IPS DF 4.7 (cell line): ENCODE results near the gene CEP170.

Experiments
- DNase-seq: peaks from one replicate; pipeline ENCODE4 v3.0.0-alpha.2; 2013; ENCODE audit warnings: low spot score; ENCODE audit errors: extremely low read depth

Gene CEP170

DNA sequence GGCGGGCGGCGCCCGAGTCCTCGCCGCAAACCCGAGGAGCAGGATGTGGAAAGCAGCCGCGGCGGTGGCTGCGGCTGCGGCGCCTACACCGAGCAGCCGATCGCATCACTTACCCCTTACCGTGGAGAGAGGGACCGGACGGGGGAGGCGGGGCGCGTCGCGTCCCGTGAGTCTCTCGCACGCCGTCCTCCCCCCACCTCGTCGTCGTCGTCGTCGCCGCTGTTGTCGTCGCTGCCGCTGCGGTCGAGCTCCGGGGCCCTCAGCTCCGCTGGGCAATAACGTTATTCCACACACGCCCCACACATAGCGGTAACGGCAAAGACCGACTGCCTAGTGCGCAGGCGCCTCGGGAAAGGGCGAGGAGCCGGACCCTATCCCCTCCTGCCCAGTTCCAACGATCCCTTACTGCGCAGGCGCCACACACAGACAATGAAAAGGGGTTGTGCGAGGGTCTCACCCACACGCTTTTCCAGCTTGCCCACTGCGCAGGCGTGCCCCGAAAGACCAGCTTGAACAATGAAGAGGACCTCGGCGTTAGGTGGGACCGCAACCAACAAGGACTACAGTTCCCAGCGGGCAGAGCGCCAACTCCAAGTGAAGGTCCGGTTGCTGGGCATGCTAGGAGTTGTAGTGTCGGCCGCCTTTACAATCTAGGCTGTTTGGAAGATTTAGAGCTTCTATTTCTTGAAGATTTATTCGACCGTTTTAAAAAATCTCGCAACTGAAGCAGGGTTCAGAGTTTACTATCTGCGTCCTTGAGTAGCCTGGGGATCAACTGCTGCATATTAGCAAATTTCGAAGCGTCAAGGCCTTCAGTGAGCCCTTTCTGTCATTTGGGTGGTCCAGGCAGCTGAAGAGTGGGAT lies at the start of gene CEP170:
Gene CEP170, minus strand, starts transcription at position 355 of the 864 bp plus-strand sequence. CDS start 30,001 bp downstream, outside the sequence.
- DNase-seq = peak; percentile 96

DNA sequence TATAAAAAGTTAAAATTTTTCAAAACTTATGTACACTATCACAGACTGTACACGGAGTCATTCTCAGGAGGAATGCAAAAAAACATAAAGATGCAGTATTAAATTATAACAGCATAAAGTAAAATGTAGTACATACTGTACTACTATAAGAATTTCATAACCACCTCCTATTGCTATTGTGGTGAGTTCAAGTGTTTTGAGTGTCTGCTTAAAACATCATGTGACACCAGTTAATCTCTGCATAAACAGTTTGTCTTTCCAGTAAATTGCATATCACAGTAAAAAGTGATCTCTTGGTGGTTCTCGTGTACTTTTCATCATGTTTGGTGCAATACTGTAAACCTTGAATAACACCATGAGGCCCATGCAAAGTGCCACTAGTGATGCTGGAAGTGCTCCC lies 46.0 kb upstream of the CEP170 start:
- DNase-seq = no peak

DNA sequence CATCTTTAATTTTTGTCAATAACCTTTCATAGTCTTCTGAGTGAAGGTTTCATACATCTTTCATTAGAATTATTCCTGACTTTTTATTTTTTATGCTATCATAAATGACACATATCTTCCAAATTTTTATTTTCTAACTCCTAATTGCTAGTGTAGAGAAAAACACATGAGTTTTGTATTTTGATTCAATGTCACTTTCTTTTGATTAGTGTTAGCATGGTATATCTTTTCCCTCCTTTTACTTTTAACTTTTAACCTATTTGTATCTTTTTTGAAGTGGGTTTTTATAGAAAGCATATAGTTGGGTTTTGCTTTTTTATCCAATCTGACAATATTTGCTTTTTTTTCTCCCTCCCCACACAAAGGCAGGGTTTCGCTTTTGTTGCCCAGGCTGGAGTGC lies 44.0 kb upstream of the CEP170 start:
- no peak for DNase-seq

DNA sequence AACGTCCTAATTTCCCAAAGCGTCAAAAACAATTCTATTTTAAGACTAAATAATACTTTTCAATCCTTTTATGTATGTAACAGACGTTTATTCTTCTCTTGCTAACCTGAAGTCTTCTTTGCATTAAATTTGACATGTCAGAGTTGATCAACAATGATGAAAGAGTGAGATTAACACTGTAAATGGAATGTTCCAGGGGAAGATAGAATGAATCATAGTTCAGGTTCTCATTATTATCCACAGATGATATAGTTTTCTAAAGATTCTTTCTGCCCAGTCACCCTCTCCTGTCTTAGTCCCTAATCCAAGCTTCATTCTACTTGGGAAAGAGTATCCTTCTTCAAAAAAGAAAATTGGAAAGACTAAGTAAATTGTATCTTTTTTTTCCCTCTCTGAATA lies 39.6 kb upstream of the CEP170 start:
- DNase-seq = no peak

DNA sequence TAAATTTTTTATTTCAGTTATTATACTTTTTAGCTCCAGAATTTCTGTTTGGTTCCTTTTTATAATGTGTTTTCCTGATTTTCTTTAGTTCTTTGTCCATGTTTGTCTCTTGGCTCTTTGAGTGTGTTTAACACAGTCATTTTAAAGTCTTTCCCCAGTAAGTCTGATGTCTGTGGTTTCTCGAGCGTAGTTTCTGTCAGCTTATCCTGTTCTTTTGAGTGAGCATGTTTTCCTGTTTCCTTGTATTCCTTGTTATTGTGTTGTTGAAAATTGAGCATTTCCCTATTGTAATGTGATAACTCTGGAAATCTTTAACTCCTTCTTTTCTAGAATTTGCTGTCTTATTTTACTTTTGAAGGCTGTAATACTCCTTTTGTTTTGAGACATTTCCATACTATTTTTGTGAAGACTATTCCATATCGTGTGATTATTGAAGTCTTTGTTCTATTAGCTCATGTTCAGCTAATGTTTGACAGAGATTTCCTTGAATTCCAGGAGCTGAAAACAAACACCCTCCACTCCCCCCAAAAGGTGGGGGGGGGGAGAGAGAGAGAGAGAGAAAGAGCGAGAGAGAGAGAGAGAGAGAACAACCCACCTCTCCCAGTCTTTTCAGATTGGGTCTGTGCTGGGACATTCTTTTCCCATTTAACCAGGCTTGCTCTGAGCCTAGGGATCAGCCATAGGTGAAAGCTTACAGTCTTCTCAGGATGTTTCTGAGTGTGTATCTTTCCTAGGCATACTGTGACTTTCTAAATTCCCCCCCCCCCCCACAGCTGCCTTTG lies 39.1 kb upstream of the CEP170 start:
- DNase-seq = no peak

DNA sequence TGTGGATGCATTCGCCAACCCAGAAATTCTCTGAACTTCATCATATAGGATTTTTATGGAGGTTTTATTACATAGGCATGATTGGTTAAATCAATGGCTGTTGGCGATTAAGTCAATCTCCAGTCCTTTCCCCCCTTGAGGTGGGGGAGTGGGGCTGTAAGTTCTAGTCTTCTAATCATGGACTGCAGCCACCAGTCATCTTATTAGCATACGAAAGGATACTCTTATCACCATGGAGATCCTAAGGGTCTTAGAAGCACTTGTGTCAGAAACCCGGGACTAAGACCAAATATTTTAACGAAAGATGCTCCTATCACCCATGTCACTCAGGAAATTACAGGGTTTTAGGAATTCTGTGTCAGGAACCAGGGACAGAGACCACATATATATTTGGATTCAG lies 37.0 kb upstream of the CEP170 start:
- DNase-seq = no peak

DNA sequence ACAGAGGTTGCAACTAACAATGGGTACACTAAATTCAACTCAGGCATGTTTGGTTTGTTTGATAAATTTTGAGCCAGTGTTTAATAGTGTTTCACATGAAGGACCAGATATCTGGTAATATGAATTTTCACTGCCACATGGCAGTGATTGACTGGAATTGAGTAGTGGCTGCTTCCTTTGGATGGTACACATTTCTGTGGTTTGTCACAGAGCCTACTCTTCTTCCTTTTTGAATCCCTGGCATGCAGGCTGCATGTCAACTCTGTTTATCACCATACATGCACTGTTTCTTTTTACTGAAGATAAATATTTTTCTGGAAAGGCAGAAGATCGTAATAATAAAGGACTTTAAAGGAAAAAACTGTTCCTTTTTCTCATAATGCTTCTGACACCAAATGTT lies 36.2 kb upstream of the CEP170 start:
- DNase-seq = no peak

DNA sequence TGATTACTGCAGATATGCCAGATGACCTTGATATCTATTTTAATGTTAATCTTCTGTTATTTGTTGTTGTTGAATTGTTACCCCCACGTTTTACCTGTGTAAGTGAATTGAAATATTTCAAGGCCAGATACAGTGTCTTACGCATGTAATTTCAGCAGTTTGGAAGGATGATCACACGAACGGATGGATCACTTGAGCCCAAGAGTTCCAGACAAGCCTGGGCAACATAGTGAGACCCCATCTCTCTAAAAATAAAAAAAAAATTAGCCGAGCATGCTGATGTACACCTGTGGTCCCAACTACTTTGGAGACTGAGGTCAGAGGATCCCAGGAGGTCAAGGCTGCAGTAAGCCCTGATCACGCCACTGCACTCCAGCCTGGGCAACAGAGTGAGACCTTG lies 33.0 kb upstream of the CEP170 start:
- no peak for DNase-seq

DNA sequence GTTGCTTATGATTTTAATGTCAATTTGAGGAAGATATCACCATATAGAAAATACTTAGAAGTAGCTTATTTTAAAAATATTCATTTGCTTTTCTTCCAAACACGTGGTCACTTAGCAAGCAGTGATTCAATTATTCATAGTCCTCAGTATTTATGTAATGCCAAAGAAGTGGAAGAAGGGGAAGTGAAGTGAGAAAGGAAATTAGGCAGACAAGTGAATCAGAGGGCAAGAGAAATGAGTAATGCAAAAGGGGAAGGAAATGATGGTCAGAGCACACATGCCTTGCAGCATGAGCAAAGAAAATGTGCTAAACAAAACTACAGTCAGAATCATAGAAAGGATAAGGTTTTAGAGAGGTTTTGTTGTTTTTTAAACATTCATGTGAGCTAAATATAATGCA lies 32.6 kb upstream of the CEP170 start:
- no peak for DNase-seq

DNA sequence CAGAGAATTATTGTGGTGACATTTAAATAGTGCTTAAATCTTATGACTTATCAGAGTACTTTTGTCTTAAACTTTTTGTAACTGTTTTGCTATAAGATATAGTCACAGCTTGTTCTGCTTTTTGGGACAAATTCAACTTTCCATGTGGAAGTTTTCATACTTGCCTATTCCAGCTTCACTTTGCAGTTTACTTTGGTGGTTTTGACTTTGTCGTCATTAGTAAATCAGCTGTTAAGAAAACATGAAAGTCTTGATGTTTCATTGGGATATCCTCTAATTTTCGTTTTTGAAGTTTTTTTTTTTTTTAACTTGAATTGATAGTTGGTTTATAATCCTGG lies 32.0 kb upstream of the CEP170 start:
- no peak for DNase-seq

DNA sequence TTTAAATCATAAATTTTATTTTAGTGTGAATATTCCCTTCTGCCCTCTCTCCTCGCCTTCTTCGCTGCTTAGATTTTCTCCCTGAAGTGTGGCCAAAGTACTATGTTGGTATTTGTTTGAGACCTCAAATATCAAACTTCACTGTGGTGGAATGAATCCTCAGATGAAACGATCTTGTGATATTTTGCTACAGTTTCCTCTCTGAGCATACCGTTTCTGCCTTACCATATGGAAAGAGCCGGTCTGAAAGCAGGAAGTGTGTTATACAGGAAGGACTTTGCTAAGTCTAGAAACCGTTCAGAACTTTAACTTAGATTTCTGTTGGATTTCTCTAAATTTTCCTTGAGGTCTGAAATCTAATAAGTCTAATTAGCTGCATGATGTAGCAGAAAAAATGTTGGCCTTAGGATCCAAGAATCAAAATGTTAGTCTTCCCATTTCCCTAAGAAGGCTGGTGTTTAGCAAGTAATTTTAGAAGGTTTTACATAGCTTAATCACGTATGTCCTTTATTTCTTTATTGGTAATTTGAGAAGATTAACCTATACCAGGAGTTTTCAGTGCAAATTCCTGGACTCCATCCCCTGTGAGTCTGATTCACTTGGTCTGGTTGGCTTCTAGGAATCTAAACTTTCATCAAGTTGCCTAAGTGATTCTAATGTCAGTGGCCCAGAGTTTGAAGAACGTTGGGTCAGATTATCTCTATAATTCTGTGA lies 31.5 kb upstream of the CEP170 start:
- no peak for DNase-seq

DNA sequence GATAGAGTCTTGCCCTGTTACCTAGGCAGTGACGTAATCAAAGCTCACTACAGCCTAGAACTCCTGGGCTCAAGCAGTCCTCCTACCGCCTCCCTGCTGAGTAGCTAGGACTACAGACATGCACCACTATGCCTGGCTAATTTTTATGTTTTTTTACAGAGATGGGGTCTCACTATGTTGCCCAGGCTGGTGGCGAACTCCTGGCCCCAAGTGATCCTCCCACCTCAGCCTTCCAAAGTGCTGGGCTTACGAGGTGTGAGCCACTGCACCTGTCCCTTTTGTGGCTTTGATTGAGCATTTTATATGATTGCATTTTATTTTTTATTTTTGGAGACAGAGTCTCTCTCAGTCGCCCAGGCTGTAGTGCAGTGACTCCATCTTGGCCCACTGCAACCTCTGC lies 26.6 kb upstream of the CEP170 start:
- no peak for DNase-seq

DNA sequence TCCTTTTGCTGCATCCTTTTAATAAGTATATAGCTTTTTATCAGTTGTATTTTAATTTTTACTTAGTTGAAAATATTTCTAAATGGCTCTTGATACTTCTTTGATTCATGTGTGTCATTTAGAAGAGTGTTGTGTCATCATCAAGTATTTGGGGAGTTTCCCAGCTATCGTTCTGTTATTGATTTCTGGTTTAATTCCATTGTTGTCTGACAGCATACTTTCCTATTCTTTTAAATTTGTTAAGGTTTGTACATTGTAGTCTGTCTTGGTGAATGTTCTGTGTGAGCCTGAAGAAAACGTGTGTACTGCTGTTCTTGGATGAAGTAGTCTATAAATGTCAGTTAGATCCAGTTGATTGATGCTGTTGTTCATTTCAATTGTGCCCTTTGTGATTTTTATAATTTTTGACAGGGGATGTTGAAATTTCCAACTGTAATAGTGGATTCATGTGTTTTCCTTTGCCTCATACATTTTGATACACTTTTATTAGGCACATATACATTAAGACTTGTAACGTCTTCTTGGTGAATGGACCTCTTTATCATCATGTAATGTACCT lies 25.6 kb upstream of the CEP170 start:
- no peak for DNase-seq

DNA sequence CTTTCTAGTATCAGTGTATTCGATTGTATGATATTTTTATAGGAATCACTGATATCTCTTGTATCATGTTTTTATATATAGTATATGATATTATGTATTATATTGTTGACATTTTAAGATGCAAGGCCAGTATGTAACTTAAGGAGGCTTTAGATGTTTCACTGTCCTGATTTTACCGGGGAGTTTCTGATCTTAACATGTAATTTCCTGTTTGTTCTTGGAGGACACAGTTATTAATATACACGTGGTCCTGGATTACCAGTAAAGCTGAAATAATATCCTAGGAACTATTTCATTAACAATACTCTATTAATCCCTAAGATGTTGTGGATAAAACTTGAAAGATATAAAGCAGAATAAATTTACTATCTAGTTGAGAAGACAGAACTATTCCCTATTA lies 20.2 kb upstream of the CEP170 start:
- DNase-seq = no peak

DNA sequence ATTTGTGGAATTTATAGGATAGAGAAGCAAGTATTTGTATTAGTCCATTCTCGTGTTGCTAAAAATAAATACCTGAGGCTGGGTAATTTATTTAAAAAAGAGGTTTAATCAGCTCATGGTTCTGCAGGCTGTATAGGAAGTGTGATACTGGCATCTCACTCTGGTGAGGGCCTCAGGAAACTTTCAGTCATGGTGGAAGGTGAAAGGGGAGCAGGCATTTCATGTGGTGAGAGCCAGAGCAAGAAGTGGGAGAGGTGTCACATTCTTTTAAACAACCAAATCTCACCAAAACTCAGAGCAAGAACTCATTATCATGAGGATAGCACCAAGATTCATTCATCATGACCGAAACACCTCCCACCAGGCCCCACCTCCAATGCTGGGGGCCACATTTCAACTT lies 18.9 kb upstream of the CEP170 start:
- DNase-seq = no peak

DNA sequence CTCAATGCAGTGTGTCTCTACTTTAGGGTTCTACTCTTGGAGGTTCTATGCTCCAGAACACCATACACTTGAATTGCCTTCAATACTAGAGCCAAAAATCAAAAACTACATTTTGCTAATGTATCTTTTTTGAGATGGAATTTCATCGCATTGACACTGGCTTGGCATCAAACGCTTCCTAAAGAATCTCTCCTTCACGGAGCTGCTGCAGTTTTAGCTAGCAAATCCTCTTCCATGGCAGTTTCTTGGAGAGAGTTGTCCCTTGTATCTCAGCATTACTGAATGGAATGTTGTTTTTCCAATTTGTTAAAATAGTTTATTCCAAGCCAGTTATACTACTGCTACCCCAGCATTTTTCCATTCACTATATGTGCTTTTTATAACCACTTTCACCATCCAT lies 18.4 kb upstream of the CEP170 start:
- DNase-seq = no peak

DNA sequence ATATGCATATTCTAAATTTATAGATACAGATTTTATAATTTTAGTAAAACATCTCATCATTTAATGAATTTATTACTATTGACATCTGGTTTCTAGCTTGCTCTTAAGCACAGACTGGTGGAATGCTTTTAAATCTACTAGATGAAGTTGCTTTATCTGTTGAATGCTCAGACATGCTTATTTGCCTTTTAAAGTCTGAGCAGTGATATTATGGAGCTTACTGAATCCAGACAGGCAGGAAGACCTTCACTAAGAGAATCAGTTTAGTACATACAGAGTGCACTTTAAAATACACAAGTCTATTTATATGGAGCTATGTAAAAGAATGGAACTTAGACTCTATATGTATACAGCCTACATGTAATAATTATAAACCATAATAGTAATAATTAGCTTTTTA lies 17.3 kb upstream of the CEP170 start:
- no peak for DNase-seq

DNA sequence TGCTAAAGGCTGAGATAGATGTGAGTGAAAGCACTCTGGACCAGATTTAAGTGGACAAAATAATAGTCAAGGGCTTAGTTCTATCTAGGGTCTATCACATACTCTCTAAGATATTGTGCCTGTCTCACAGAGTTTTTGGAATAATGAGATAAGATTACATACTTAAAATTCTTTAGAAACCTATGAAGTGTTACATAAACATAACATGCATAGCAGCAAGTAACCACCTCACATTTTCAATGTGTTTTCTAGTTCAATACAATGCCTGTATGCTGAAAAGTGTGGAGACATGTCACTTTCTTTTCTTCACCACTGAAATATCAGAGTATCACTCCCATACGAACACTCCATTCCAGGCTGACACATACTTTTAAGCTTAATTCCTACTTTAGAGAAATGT lies 16.9 kb upstream of the CEP170 start:
- no peak for DNase-seq

DNA sequence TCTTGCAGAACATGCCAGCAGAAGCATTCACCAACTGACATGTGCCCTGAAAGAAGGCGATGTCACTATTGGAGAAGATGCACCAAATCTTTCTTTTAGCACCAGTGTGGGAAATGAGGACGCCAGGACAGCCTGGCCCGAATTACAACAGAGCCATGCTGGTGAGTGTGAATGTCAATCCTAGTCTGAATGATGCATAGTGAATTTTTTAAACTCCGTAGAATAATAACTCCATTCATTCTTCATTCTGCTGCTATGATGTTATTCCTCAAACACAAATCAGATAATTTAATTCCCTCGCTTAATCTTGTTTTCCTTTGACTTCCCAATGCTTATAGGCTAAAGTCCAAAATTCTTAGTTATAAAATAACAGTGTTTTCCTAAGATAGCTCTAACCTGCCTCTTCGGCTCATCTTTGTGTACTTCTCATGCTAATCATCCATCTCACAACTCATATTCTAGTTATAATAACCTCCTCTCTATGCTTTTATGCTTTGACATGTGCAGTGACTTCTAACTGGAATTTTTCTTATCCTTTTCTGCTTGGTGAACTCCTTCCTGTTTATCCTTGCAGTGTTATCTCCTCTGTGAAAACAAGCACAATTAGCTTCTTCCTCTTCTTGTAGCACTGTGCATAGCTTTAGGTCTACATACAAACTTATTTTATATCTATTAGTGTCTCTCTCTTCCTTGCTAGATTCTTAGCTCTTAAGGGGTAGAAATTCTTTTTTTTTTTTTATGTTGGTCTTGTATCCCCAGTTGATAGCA lies 15.2 kb upstream of the CEP170 start:
- DNase-seq = no peak

DNA sequence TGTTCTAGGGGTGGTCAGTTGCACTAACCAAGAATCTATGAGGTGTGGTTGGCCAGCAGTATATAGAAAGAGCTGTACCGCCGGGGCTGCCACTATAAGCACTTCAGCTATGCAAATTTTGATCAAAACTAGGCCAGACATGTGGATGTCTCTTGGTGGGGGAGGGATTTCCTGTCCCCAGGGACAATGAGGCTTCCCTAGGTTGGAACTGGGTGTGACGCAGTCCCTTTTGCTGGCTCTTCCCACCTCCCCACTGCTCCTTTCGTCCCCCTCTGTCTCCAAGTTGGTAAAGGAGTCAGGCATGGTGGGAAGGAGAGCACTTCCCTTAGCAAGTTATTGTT lies 14.3 kb upstream of the CEP170 start:
- no peak for DNase-seq

DNA sequence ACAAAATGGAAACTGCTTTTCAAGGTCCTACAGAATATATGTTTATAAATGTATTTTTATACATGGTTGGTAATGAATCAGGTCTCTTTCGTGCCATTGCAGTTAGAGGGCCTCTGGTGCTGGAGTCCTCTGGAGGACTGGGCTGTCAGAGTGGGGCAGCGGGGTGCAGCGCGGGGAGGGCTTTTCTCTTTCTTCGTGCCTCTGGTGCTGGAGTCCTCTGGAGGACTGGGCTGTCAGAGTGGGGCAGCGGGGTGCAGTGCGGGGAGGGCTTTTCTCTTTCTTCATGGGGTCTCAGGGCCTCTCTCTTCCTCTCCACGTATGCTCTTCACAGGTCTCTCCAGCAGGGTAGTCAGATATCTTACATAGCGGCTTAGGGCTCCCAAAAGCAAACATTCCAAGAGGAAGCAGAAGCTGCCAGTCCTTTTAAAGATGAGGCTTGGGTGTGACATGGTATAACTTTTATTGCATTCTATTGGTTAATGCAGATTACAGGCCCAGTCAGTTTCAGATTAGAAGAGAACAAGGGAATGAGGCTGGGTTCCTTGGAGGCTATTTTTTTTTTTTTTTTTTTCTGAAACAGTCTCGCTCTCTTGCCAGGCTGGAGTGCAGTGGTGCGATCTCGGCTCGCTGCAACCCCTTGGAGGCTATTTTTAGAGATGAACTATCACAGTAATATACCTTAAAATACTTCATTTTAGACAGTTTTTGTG lies 13.8 kb upstream of the CEP170 start:
- no peak for DNase-seq
